Heart left ventricle (tissue), 13 donors: ENCODE measurements around the gene KCNH5.

Source experiments
- CTCF ChIP-seq, 12 donors: fragments of 200-600 bp; sonication (generic) in 4 of 12; IDR thresholded peaks; one replicate each; pipeline versions ENCODE4 v1.5.0 to v1.8.0; 2018 to 2022; ENCODE audit warnings: antibody characterized with exemption in 12 of 12, mild to moderate bottlenecking in 5 of 12
- POLR2A ChIP-seq, 2 donors: fragments of 450-650 bp; IDR thresholded peaks; one replicate each; pipeline ENCODE4 v1.6.1; 2017; ENCODE audit warnings: antibody characterized with exemption in 2 of 2, mild to moderate bottlenecking in 2 of 2, moderate library complexity in 2 of 2
- donor health status: ischemic (EF 13 %, LVEDD 7.1; RV severe dilation, severe dysfunction).
- donor health status: DM: no; HTN: yes; CAD: no.
- donor health status: DM: no; HTN: no; CAD: no.
- donor health status: ischemic (EF 25% LVEDD 6.9; RV normal size, moderate dysfunction).
- donor health status: ischemic (EF 25% LVEDD 5.7; RV mildly dilated, moderate dysfunction).
- donor health status: ischemic (EF 35%, LVEDD 5.7; RV mildly dilated, moderate dysfunction).
- donor health status: nonischemic (EF 11% LVEDD 7.7; RV severe dilation, severe dysfunction).
- donor health status: DM: yes; HTN: yes; CAD: no.
- donor health status: PGD.
- donor health status: ischemic (EF 29% LVEDD 5.4; RV normal size, mild dysfunction).
- donor health status: nonischemic (EF 23%, LVEDD 6.1; RV moderate dilation, normal function).

- TF ChIP-seq CTCF (IDR thresholded peaks at IDR 0.05) (no peak), POLR2A (IDR thresholded peaks at IDR 0.05) (no peak)
Measured at GRCh38 chr14:62885451-62885850, 159.8 kb downstream of the KCNH5 start.
